ENCODE measurements around the gene AHDC1. TPM values are rescaled to one million over a fixed set of nuclear protein-coding genes. Genes with fewer than 3 reads are reported as not detected.

The AHDC1 gene
- total and polyA plus RNA-seq, 2 of the 13 experiments (the other 11 are each of a cell fraction or from before 2014, with no cell fraction given): 1.0 to 2.7 TPM

GRCh38 chr1:27517907-27518718 lies 85.8 kb downstream of the AHDC1 start (continued):
- TF ChIP-seq BRF2 (CRISPR knock-in tag; IDR thresholded peaks at IDR 0.05): no peak
- no peak for TF ChIP-seq ZNF556 (CRISPR knock-in tag; IDR thresholded peaks at IDR 0.05; ENCODE audit: borderline replicate concordance)
- no peak for TF ChIP-seq MLLT10 (CRISPR knock-in tag; IDR thresholded peaks at IDR 0.05)
- TF ChIP-seq JUND (CRISPR knock-in tag; IDR thresholded peaks at IDR 0.05): no peak
- peak; percentile 55; the same call in 1 of the 2 replicates for TF ChIP-seq ZNF362 (CRISPR knock-in tag; IDR thresholded peaks at IDR 0.05; ENCODE audit: borderline replicate concordance)
- no peak for TF ChIP-seq MTA3 (CRISPR knock-in tag; IDR thresholded peaks at IDR 0.05)
- no peak for TF ChIP-seq DNMT3B (CRISPR knock-in tag; conservative IDR thresholded peaks at IDR 0.05)
- no peak for TF ChIP-seq CSRNP2 (CRISPR knock-in tag; conservative IDR thresholded peaks at IDR 0.05; ENCODE audit: low read depth)
- no peak for TF ChIP-seq EHMT2 (IDR thresholded peaks at IDR 0.05; ENCODE audit: borderline replicate concordance, low read depth, low read length)
- no peak for TF ChIP-seq ZZZ3 (CRISPR knock-in tag; IDR thresholded peaks at IDR 0.05; ENCODE audit: borderline replicate concordance)
- TF ChIP-seq RFX3 (CRISPR knock-in tag; IDR thresholded peaks at IDR 0.05): no peak
- TF ChIP-seq ZNF263 (CRISPR knock-in tag; IDR thresholded peaks at IDR 0.05): 0 out of 2 replicates have a peak, but pooled peaks have one; percentile 19
- no peak for TF ChIP-seq GPBP1L1 (CRISPR knock-in tag; IDR thresholded peaks at IDR 0.05)
- TF ChIP-seq ARID5B (CRISPR knock-in tag; IDR thresholded peaks at IDR 0.05): no peak
- TF ChIP-seq ZC3H13 (CRISPR knock-in tag; IDR thresholded peaks at IDR 0.05): no peak
- TF ChIP-seq YEATS2 (CRISPR knock-in tag; IDR thresholded peaks at IDR 0.05; ENCODE audit: borderline replicate concordance): no peak
- TF ChIP-seq HNF4A (CRISPR knock-in tag; IDR thresholded peaks at IDR 0.05): peak; percentile 57; the same call in 1 of the 2 replicates
- TF ChIP-seq ZFP37 (CRISPR knock-in tag; IDR thresholded peaks at IDR 0.05; ENCODE audit: borderline replicate concordance): 0 out of 2 replicates have a peak, but pooled peaks have one; percentile 28
- TF ChIP-seq ZNF883 (CRISPR knock-in tag; IDR thresholded peaks at IDR 0.05; ENCODE audit: not compliant biosample characterization): peak; percentile 40

Data from HepG2 (cell line).